K562 (cell line): ENCODE measurements around the gene HAND2. TPM values are rescaled to one million over a fixed set of nuclear protein-coding genes. Genes with fewer than 3 reads are reported as not detected.

ENCODE experiments used
- ATAC-seq: fragments of 200-7000 bp; cut with Tn5 transposase; 3 replicates; pipeline ENCODE4 v1.9.1; 2020; ENCODE audit warnings: moderate library complexity
- BruUV-seq: library from RNA; stranded (reverse); fragments of 400-500 nt; replicated peaks from 2 replicates; lab custom pipeline; 2021; lab: Mats Ljungman, UMichigan
- CTCF ChIA-PET: fragments of 300-600 bp; formaldehyde crosslinking; extraction: SDS; loops from one replicate; lab custom pipeline; 2021; ENCODE audit warnings: low intra/inter-chr PET ratio; lab: Yijun Ruan, JAX
- POLR2A ChIA-PET: fragments of 300-600, 350-650 bp; sonication (Branson Sonifier 250); formaldehyde crosslinking; extraction: SDS; loops from one replicate; lab custom pipeline; 2021; ENCODE audit warnings: antibody characterized with exemption, inconsistent platforms; lab: Yijun Ruan, JAX
- DNase-seq, 4 experiments: peaks; one replicate each; pipeline versions ENCODE4 v3.0.0 to v3.0.0-alpha.2; 2011 to 2018; ENCODE audit warnings: low spot score in 3 of 4, mixed read lengths in 3 of 4; ENCODE audit errors: extremely low read depth in 1 of 4
- FAIRE-seq: peaks from 2 replicates; lab custom pipeline; 2011; peaks lifted over from hg19 to GRCh38; lab: Jason Lieb, UNC
- H2AFZ ChIP-seq: 2 replicates; pipeline ENCODE4 v1.6.0; 2011; ENCODE audit warnings: low read depth, low read length, control low read depth, inconsistent platforms
- H3K27ac ChIP-seq: fragments of 200-600 bp; 3 replicates; pipeline ENCODE4 v1.8.0; 2011; ENCODE audit warnings: low read depth, mild to moderate bottlenecking, control low read depth, inconsistent platforms, low read length, moderate library complexity, mixed read lengths; ENCODE audit errors: extremely low read depth
- H3K27me3 ChIP-seq, 2 experiments: fragments of 300-600 bp in 1 of 2; 2 replicates in 1 of 2; 3 replicates in 1 of 2; pipeline versions ENCODE4 v1.6.0 to v1.8.0; 2011; ENCODE audit warnings: inconsistent platforms in 2 of 2, low read length in 2 of 2, mild to moderate bottlenecking in 1 of 2, mixed read lengths in 1 of 2, moderate library complexity in 1 of 2; ENCODE audit not compliant: control insufficient read depth in 2 of 2, insufficient read depth in 2 of 2
- H3K36me3 ChIP-seq: fragments of 300-600 bp; 3 replicates; pipeline ENCODE4 v1.8.0; 2011; ENCODE audit warnings: mild to moderate bottlenecking, low read length, inconsistent platforms; ENCODE audit not compliant: control insufficient read depth, insufficient read depth
- H3K4me1 ChIP-seq, 2 experiments: fragments of 200-600 bp in 1 of 2; replicated peaks in 1 of 2; 2 replicates in 1 of 2; 3 replicates in 1 of 2; pipeline versions ENCODE4 v1.5.1 to v1.8.0; 2011; ENCODE audit warnings: inconsistent platforms in 2 of 2, low read length in 2 of 2, mild to moderate bottlenecking in 1 of 2, mixed read lengths in 1 of 2, moderate library complexity in 1 of 2; ENCODE audit not compliant: control insufficient read depth in 2 of 2, insufficient read depth in 2 of 2
- H3K4me2 ChIP-seq: 2 replicates; pipeline ENCODE4 v1.6.1; 2011; ENCODE audit warnings: low read length, control low read depth, inconsistent platforms, mixed read lengths; ENCODE audit not compliant: insufficient read depth
- H3K4me3 ChIP-seq: fragments of 200-600 bp; sonication (generic), shearing (Covaris generic); 2 replicates; pipeline ENCODE4 v1.5.1; 2016; ENCODE audit warnings: control low read depth, inconsistent platforms
- H3K79me2 ChIP-seq: fragments of 200-600 bp; 3 replicates; pipeline ENCODE4 v1.8.0; 2011; ENCODE audit warnings: low read length, inconsistent platforms; ENCODE audit not compliant: control insufficient read depth, insufficient read depth
- H3K9ac ChIP-seq, 2 experiments: 2 replicates each; pipeline versions ENCODE4 v1.6.0 to v1.6.1; 2011; ENCODE audit warnings: low read depth in 2 of 2, low read length in 2 of 2, control low read depth in 1 of 2, inconsistent platforms in 1 of 2, mild to moderate bottlenecking in 1 of 2, mixed read lengths in 1 of 2; ENCODE audit not compliant: insufficient read depth in 1 of 2
- H3K9me1 ChIP-seq: one replicate; pipeline ENCODE4 v1.6.0; 2011; ENCODE audit warnings: inconsistent platforms, mild to moderate bottlenecking, low read length, moderate library complexity; ENCODE audit not compliant: control insufficient read depth, insufficient read depth
- H3K9me3 ChIP-seq: replicated peaks from 2 replicates; pipeline ENCODE4 v1.5.1; 2011; ENCODE audit warnings: low read depth, low read length, inconsistent platforms; ENCODE audit not compliant: control insufficient read depth, insufficient read depth
- H4K20me1 ChIP-seq: replicated peaks from 2 replicates; pipeline ENCODE4 v1.6.1; 2011; ENCODE audit warnings: low read length, inconsistent platforms, mixed read lengths; ENCODE audit not compliant: control insufficient read depth, insufficient read depth
- BDP1 ChIP-seq: IDR thresholded peaks from 3 replicates; pipeline ENCODE4 v1.6.1; 2011; ENCODE audit not compliant: insufficient read length, insufficient read depth
- DEAF1 ChIP-seq: fragments of 450-650 bp; formaldehyde crosslinking; IDR thresholded peaks from 2 replicates; pipeline ENCODE4 v1.4.0; 2020; ENCODE audit warnings: mild to moderate bottlenecking, moderate library complexity
- HMG20A ChIP-seq: fragments of 450-650 bp; formaldehyde crosslinking; conservative IDR thresholded peaks from 2 replicates; pipeline ENCODE4 v1.4.0; 2020; ENCODE audit warnings: mild to moderate bottlenecking, mixed read lengths
- RCOR1 ChIP-seq, 2 experiments: IDR thresholded peaks; 2 replicates each; pipeline ENCODE4 v1.6.1; 2012; ENCODE audit warnings: low read depth in 2 of 2, low read length in 2 of 2, borderline replicate concordance in 1 of 2, improper control_type of control experiment in 1 of 2
- RNF219 ChIP-seq: fragments of 250-450 bp; sonication (Bioruptor Pico); IDR thresholded peaks from 2 replicates; pipeline ENCODE4 v1.5.0; 2022; ENCODE audit warnings: mild to moderate bottlenecking
- SNAPC5 ChIP-seq: fragments of 250-450 bp; sonication (Bioruptor Pico); IDR thresholded peaks from 2 replicates; pipeline ENCODE4 v1.8.0; 2021; ENCODE audit warnings: moderate library complexity, mild to moderate bottlenecking, inconsistent platforms
- SRSF3 ChIP-seq: fragments of 200-400 bp; formaldehyde crosslinking; IDR thresholded peaks from 2 replicates; pipeline ENCODE4 v1.6.1; 2016; ENCODE audit warnings: mild to moderate bottlenecking, low read length, moderate library complexity; ENCODE audit not compliant: insufficient read depth
- ZNF316 ChIP-seq: fragments of 450-650 bp; IDR thresholded peaks from 2 replicates; pipeline ENCODE4 v1.6.1; 2016
- ZNF778 ChIP-seq: fragments of 450-650 bp; formaldehyde crosslinking; IDR thresholded peaks from 2 replicates; pipeline ENCODE4 v1.4.0; 2020; ENCODE audit warnings: mild to moderate bottlenecking, moderate library complexity
- WGBS: fragments of 100-300 bp; shearing (Covaris generic); methylation state at CpG from one replicate; pipeline ENCODE4 v1.1.6; 2016; ENCODE audit warnings: low coverage, mixed read lengths; ENCODE audit not compliant: insufficient coverage; ENCODE audit errors: missing lambda C conversion rate; 5-methylcytosine and 5-hydroxymethylcytosine counted together
- in situ Hi-C: fragments of 300-500 bp; cut with MboI; formaldehyde crosslinking; loops from 4 replicates; pipeline ENCODE4 v1.15.0; 2018; ENCODE audit warnings: inconsistent platforms, mixed read lengths
- intact Hi-C: fragments of 100-400 bp; cut with micrococcal nuclease; formaldehyde crosslinking; loops from 2 replicates; pipeline ENCODE4 v1.14.2; 2022
- polyA plus RNA-seq, 8 experiments: library from polyadenylated mRNA; depleted of rRNA in 4 of 8; stranded (reverse) in 5 of 8; unstranded in 3 of 8; fragments of >200 nt; fragmentation: Nextera tagmentation in 2 of 8; fragmentation: Illumina TruSeq in 1 of 8; extraction: Ambion mirVana in 2 of 8; extraction: Trizol in 1 of 8; gene quantifications; 2 replicates each; pipeline versions ENCODE4 v1.2.1 to v1.2.3, GENCODE V29; 2011 to 2014; ENCODE audit warnings: inconsistent platforms in 1 of 8, missing spikeins in 1 of 8
- total RNA-seq, 7 experiments: library from RNA; depleted of rRNA in 6 of 7; stranded (reverse); fragments of >200 nt in 6 of 7; fragmentation: Illumina TruSeq in 2 of 7; extraction: Trizol in 2 of 7; gene quantifications; 2 replicates each; pipeline versions ENCODE4 v1.2.1 to v1.2.3, GENCODE V29; 2011 to 2021; ENCODE audit warnings: low replicate concordance in 1 of 7

The HAND2 gene
- total and polyA plus RNA-seq, 9 of the 15 experiments (the other 6 are each of a cell fraction or from before 2014, with no cell fraction given) = 1.7 to 12.8 (median 4.9) TPM

- no peak for TF ChIP-seq RNF219 (CRISPR knock-in tag)
These were observed 32.0 kb downstream of the HAND2 start (continued) for GRCh38 chr4:173498023-173498422.

GRCh38 chr4:173494013-173494970 lies 35.7 kb downstream of the HAND2 start:
- Histone ChIP-seq H3K4me2 (peak overlapping the region; percentile 74), H3K9me3 (no peaks in the 10 kb centered on the region), H2AFZ (peak overlapping the region; percentile 89), H3K9me1 (no peaks in the 10 kb centered on the region), H3K79me2 (no peaks in the 10 kb centered on the region), H3K36me3 (no peaks in the 10 kb centered on the region), H3K9ac (no peak overlapping the region), H3K27me3 (no peaks in the 10 kb centered on the region), H3K27ac (no peak overlapping the region), H4K20me1 (no peaks in the 10 kb centered on the region), H3K4me3 (peak overlapping the region; percentile 10), H3K4me1 (no peaks in the 10 kb centered on the region; a peak in 1 of 5 replicates)
- no TSS peak for BruUV-seq
- POLR2A ChIA-PET = interaction anchor here (0.9 to 1.0 kb wide), 2 partner anchors 12 to 16 kb away, joined by 3 read pairs; no protein-coding TSS in a partner anchor
- 29% methylated on average over 31 of the region's 40 CpGs for WGBS
- CTCF ChIA-PET = interaction anchor here (0.6 to 2.1 kb wide), 2 partner anchors 74 to 175 kb away, joined by 4 to 8 read pairs; no protein-coding TSS in a partner anchor
- intact Hi-C loops = loop anchor here (1.0 to 5.0 kb wide), 3 partner anchors 74 to 482 kb away; no protein-coding TSS in a partner anchor
- peak; percentile 27 to 71 (median 47) for DNase-seq
- ATAC-seq = peak; percentile 97
- FAIRE-seq = peak; percentile 85
- in situ Hi-C loops = loop anchor here (5.0 kb wide), 1 partner anchor 72 kb away; no protein-coding TSS in a partner anchor
- TF ChIP-seq BDP1 (no peak), ZNF316 (no peak), HMG20A (CRISPR knock-in tag) (no peak), SRSF3 (no peak), DEAF1 (peak; percentile 67), RCOR1 (IDR thresholded peaks at IDR 0.05; ENCODE audit: borderline replicate concordance in 1 of 2, low read depth in 2 of 2, low read length in 2 of 2) (peak in 1 of 2 experiments; percentile 26; a peak in 1 of 4 replicates), ZNF778 (no peak), SNAPC5 (CRISPR knock-in tag) (no peak)
